Endothelial cell of umbilical vein (primary cell): Measurements from ENCODE around the gene HOXA2. TPM values are rescaled to one million over a fixed set of nuclear protein-coding genes. Genes with fewer than 3 reads are reported as not detected.

Experiments used
- BruUV-seq: library from RNA; stranded (reverse); fragments of 400-500 nt; replicated peaks from 2 replicates; lab custom pipeline; 2021; lab: Mats Ljungman, UMichigan
- CTCF ChIA-PET: fragments of 300-600, 350-600 bp; sonication (Branson Sonifier 250); formaldehyde crosslinking; loops from one replicate; lab custom pipeline; 2021; ENCODE audit warnings: antibody characterized with exemption, inconsistent platforms; lab: Charles Lee
- POLR2A ChIA-PET: fragments of 300-600, 350-600 bp; sonication (Branson Sonifier 250); formaldehyde crosslinking; loops from one replicate; lab custom pipeline; 2021; ENCODE audit warnings: antibody characterized with exemption, inconsistent platforms; lab: Charles Lee
- DNase-seq: peaks from one replicate; pipeline ENCODE4 v3.0.0-alpha.2; 2011; ENCODE audit warnings: low read depth, low spot score
- FAIRE-seq: peaks from 2 replicates; lab custom pipeline; 2011; peaks lifted over from hg19 to GRCh38; lab: Jason Lieb, UNC
- H2AFZ ChIP-seq: 2 replicates; pipeline ENCODE4 v1.6.0; 2012; ENCODE audit warnings: low read depth, low read length, control low read depth, inconsistent platforms
- H3K27ac ChIP-seq: 2 replicates; pipeline ENCODE4 v1.5.1; 2011; ENCODE audit warnings: low read depth, mild to moderate bottlenecking, control low read depth, low read length, moderate library complexity; ENCODE audit not compliant: insufficient read depth
- H3K27me3 ChIP-seq, 2 experiments: 2 replicates each; pipeline versions ENCODE4 v1.6.0 to v1.6.1; 2011; ENCODE audit warnings: low read length in 2 of 2, mixed read lengths in 1 of 2; ENCODE audit not compliant: control insufficient read depth in 2 of 2, insufficient read depth in 2 of 2
- H3K36me3 ChIP-seq, 2 experiments: 2 replicates in 1 of 2; 3 replicates in 1 of 2; pipeline ENCODE4 v1.5.1; 2011; ENCODE audit warnings: low read length in 2 of 2, mild to moderate bottlenecking in 1 of 2, moderate library complexity in 1 of 2; ENCODE audit not compliant: control insufficient read depth in 2 of 2, insufficient read depth in 2 of 2; ENCODE audit errors: extremely low read depth in 1 of 2
- H3K4me1 ChIP-seq: 3 replicates; pipeline ENCODE4 v1.5.1; 2011; ENCODE audit warnings: mild to moderate bottlenecking, low read length; ENCODE audit not compliant: control insufficient read depth, insufficient read depth; ENCODE audit errors: extremely low read depth
- H3K4me2 ChIP-seq: 2 replicates; pipeline ENCODE4 v1.6.1; 2011; ENCODE audit warnings: low read length, control low read depth, mixed read lengths; ENCODE audit not compliant: insufficient read depth
- H3K4me3 ChIP-seq, 3 experiments: fragments of 200-600 bp in 1 of 3; sonication (generic), shearing (Covaris generic) in 1 of 3; replicated peaks in 1 of 3; 2 replicates each; pipeline ENCODE4 v1.5.1; 2011 to 2016; ENCODE audit warnings: control low read depth in 3 of 3, low read length in 3 of 3, mild to moderate bottlenecking in 2 of 3, inconsistent platforms in 1 of 3, low read depth in 1 of 3, moderate library complexity in 1 of 3; ENCODE audit not compliant: insufficient read depth in 1 of 3
- H3K79me2 ChIP-seq: 2 replicates; pipeline ENCODE4 v1.6.0; 2012; ENCODE audit warnings: low read length, inconsistent platforms; ENCODE audit not compliant: control insufficient read depth, insufficient read depth
- H3K9ac ChIP-seq: replicated peaks from 2 replicates; pipeline ENCODE3; 2011; ENCODE audit warnings: low read length, control low read depth; ENCODE audit not compliant: insufficient read depth; ENCODE audit errors: extremely low read depth
- H3K9me1 ChIP-seq: replicated peaks from 3 replicates; pipeline ENCODE4 v1.6.0; 2011; ENCODE audit warnings: mild to moderate bottlenecking, low read length; ENCODE audit not compliant: control insufficient read depth, insufficient read depth; ENCODE audit errors: extremely low read depth
- H3K9me3 ChIP-seq: replicated peaks from 2 replicates; pipeline ENCODE4 v1.5.1; 2012; ENCODE audit warnings: low read length, inconsistent platforms; ENCODE audit not compliant: control insufficient read depth, insufficient read depth
- H4K20me1 ChIP-seq: replicated peaks from 2 replicates; pipeline ENCODE3; 2011; ENCODE audit warnings: mild to moderate bottlenecking, low read length; ENCODE audit not compliant: control insufficient read depth, insufficient read depth; ENCODE audit errors: extremely low read depth
- EZH2 ChIP-seq: IDR thresholded peaks from 2 replicates; pipeline ENCODE4 v1.6.1; 2012; ENCODE audit warnings: borderline replicate concordance, low read depth, mild to moderate bottlenecking, moderate library complexity, low read length, inconsistent platforms; ENCODE audit not compliant: severe bottlenecking
- FOS ChIP-seq: IDR thresholded peaks from 2 replicates; pipeline ENCODE4 v1.6.1; 2011; ENCODE audit warnings: mild to moderate bottlenecking, low read length, moderate library complexity, borderline replicate concordance; ENCODE audit not compliant: insufficient read depth
- GATA2 ChIP-seq: IDR thresholded peaks from 2 replicates; pipeline ENCODE4 v1.7.0; 2011; ENCODE audit warnings: low read depth, mild to moderate bottlenecking, moderate library complexity, mixed read lengths, low read length; ENCODE audit not compliant: insufficient read length, insufficient read depth
- JUN ChIP-seq: IDR thresholded peaks from 2 replicates; pipeline ENCODE4 v1.6.1; 2011; ENCODE audit warnings: borderline replicate concordance, low read depth; ENCODE audit not compliant: insufficient read length, insufficient read depth
- MYC ChIP-seq: IDR thresholded peaks from one replicate; pipeline ENCODE4 v1.6.1; 2011; ENCODE audit warnings: mild to moderate bottlenecking, low read depth, low read length
- POLR2A ChIP-seq: IDR thresholded peaks from 2 replicates; pipeline ENCODE4 v1.6.1; 2012; ENCODE audit warnings: low read depth, mild to moderate bottlenecking, control low read depth, low read length
- POLR2AphosphoS5 ChIP-seq: IDR thresholded peaks from 2 replicates; pipeline ENCODE4 v1.6.1; 2012; ENCODE audit warnings: low read depth, mild to moderate bottlenecking, control low read depth, low read length, moderate library complexity; ENCODE audit not compliant: insufficient read depth
- dilution Hi-C: fragments of 300-500 bp; cut with MboI; formaldehyde crosslinking; loops from one replicate; pipeline ENCODE4 v1.15.0; 2019; ENCODE audit warnings: low sequenced_read_pairs; ENCODE audit not compliant: extremely low pct_ligation_motif_present
- intact Hi-C: fragments of 100-400 bp; cut with micrococcal nuclease; formaldehyde crosslinking; loops from one replicate; pipeline ENCODE4 v1.10.0; 2022
- polyA plus RNA-seq, 4 experiments: library from polyadenylated mRNA; depleted of rRNA in 3 of 4; stranded (reverse) in 3 of 4; unstranded in 1 of 4; fragments of >200 nt; gene quantifications; 2 replicates each; pipeline versions ENCODE4 v1.2.1 to v1.2.3, GENCODE V29; 2011 to 2012; ENCODE audit warnings: missing spikeins in 1 of 4
- total RNA-seq: library from RNA; stranded (reverse); gene quantifications from 2 replicates; pipeline ENCODE4 v1.2.3, GENCODE V29; 2021
- TF ChIP-seq, protein P1 (sequence below): IDR thresholded peaks from 2 replicates; pipeline ENCODE4 v1.6.1; 2011; ENCODE audit not compliant: insufficient read depth, insufficient read length
- TF ChIP-seq, protein P2 (sequence below), 2 donors: IDR thresholded peaks; 1 replicate in 1 of 2; 2 replicates in 1 of 2; pipeline ENCODE4 v1.5.1; 2011; ENCODE audit warnings: low read length in 2 of 2, mild to moderate bottlenecking in 2 of 2, moderate library complexity in 2 of 2, control low read depth in 1 of 2, inconsistent platforms in 1 of 2, low read depth in 1 of 2; ENCODE audit not compliant: insufficient read depth in 1 of 2; ENCODE audit errors: extremely low read depth in 1 of 2

HOXA2 gene
- total and polyA plus RNA-seq, 2 donors (not counting 3 experiments of a cell fraction or from before 2014, with no cell fraction given), result 1.6 to 2.3 TPM

DNA sequence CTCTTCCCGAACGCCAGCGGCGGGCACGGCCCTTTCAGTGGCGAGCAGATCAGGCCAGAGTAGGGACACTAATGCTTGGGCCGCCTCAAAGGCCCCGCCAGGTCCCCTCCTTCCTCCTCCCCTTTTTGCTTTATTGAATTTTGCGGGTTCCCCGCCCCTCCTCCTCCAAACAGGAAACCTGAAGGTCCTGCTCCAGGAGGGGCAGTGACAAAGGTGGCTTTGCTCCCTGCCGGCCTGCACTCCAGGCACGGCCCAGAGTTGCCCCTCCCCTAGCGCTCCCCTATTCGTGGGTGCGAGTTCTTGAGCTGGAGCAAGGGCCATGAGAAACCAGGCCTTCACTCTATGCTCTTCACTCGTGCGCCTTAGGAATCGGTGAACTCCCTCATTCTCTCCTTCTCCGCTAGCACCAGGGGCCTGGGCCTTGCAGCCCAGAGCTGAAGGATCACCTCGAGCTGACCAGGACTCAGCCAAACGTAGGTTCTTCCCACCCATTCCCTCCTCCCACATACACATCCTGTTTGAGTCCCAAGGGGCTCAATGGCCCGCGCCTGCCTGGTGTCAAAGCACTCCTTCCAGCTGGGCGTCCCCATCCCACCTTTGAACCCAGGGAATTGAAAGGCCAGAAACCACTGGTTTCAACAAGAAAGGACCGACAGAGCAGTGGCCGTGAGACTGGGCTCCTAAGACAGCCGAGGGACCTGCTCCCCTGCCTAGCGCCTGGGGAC lies 45.7 kb upstream of the HOXA2 start:
- POLR2A ChIA-PET, result interaction anchor here (0.7 to 1.3 kb wide), 4 partner anchors 11 to 947 kb away, joined by 3 to 8 read pairs (median 3); partner anchors contain the start of gene CBX3
- intact Hi-C loops (no loop called here), dilution Hi-C loops (no loop called here)
- H3K36me3 ChIP-seq, result peaks cover 0 to 12% of the 10 kb centered on the region in 2 experiments
- peaks cover 96% of the 10 kb centered on the region for H3K79me2 ChIP-seq
- no peaks in the 10 kb centered on the region for H4K20me1 ChIP-seq
- H3K9ac ChIP-seq, result peak overlapping the region; percentile 65
- FAIRE-seq, result no peak
- BruUV-seq, result no TSS peak
- peaks cover 65% of the 10 kb centered on the region for H3K4me1 ChIP-seq
- no peaks in the 10 kb centered on the region for H3K9me1 ChIP-seq
- H3K4me3 ChIP-seq, result peak overlapping the region; percentile 9 to 85 (median 54)
- H3K9me3 ChIP-seq, result no peaks in the 10 kb centered on the region
- H3K27ac ChIP-seq, result peak overlapping the region; percentile 67
- no peaks in the 10 kb centered on the region for H3K27me3 ChIP-seq
- H3K4me2 ChIP-seq, result peak overlapping the region; percentile 78
- DNase-seq, result peak; percentile 76
- no peak overlapping the region for H2AFZ ChIP-seq
- CTCF ChIA-PET, result interaction anchor here (0.6 to 5.6 kb wide), 10 partner anchors 8 to 778 kb away, joined by 3 to 83 read pairs (median 6); partner anchors contain the start of gene HOXA9
- no peak for TF ChIP-seq EZH2
- no peak for TF ChIP-seq POLR2AphosphoS5
- TF ChIP-seq JUN, result no peak
- TF ChIP-seq GATA2, result no peak
- no peak for TF ChIP-seq POLR2A
- TF ChIP-seq FOS, result no peak
- no peak for TF ChIP-seq MYC
- TF ChIP-seq, protein P1, sequence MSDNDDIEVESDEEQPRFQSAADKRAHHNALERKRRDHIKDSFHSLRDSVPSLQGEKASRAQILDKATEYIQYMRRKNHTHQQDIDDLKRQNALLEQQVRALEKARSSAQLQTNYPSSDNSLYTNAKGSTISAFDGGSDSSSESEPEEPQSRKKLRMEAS, result no peak
- TF ChIP-seq, protein P2, sequence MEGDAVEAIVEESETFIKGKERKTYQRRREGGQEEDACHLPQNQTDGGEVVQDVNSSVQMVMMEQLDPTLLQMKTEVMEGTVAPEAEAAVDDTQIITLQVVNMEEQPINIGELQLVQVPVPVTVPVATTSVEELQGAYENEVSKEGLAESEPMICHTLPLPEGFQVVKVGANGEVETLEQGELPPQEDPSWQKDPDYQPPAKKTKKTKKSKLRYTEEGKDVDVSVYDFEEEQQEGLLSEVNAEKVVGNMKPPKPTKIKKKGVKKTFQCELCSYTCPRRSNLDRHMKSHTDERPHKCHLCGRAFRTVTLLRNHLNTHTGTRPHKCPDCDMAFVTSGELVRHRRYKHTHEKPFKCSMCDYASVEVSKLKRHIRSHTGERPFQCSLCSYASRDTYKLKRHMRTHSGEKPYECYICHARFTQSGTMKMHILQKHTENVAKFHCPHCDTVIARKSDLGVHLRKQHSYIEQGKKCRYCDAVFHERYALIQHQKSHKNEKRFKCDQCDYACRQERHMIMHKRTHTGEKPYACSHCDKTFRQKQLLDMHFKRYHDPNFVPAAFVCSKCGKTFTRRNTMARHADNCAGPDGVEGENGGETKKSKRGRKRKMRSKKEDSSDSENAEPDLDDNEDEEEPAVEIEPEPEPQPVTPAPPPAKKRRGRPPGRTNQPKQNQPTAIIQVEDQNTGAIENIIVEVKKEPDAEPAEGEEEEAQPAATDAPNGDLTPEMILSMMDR (IDR thresholded peaks at IDR 0.05; ENCODE audit: extremely low read depth in 1 of 2, insufficient read depth in 1 of 2, low read depth in 1 of 2, low read length in 2 of 2), result no peak
